ENCODE results near the gene LEFTY2.

The LEFTY2 gene

DNA sequence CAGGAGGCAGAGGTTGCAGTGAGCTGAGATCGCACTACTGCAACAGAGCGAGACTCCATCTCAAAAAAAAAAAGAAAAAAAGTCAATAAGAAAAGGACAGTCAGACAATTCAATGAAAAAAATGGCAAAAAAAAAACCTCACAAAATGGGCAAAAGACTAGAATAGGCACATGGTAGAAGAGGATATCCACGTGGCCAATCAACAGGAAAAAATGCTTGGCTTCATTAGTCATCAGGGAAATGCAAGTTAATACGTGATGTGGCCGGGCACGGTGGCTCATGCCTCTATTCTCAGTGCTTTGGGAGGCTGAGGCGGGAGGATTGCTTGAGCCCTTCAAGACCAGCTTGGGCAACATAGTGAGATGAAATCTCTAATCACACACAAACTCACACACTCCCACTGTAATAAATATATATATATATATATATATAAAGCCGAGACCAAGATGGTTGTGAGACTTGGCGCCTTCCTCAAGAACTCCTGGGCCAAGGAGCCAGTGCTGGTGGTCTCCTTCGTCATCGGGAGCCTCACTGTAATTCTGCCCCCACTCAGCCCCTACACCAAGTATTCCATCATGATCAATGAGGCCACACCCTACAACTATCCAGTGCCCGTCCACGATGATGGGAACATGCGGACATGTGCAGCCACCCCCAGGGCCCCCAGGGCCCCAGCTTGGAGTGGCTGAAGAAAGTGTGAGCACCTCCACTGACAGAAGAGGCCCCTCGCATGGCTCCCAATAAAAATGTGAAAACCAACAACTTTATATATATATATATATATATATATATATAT, 22.9 kb upstream of the LEFTY2 start:
- TF ChIP-seq, protein P1, sequence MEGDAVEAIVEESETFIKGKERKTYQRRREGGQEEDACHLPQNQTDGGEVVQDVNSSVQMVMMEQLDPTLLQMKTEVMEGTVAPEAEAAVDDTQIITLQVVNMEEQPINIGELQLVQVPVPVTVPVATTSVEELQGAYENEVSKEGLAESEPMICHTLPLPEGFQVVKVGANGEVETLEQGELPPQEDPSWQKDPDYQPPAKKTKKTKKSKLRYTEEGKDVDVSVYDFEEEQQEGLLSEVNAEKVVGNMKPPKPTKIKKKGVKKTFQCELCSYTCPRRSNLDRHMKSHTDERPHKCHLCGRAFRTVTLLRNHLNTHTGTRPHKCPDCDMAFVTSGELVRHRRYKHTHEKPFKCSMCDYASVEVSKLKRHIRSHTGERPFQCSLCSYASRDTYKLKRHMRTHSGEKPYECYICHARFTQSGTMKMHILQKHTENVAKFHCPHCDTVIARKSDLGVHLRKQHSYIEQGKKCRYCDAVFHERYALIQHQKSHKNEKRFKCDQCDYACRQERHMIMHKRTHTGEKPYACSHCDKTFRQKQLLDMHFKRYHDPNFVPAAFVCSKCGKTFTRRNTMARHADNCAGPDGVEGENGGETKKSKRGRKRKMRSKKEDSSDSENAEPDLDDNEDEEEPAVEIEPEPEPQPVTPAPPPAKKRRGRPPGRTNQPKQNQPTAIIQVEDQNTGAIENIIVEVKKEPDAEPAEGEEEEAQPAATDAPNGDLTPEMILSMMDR (IDR thresholded peaks at IDR 0.05; ENCODE audit: control insufficient read depth, insufficient read depth, low read depth, low read length, missing control alignments): no peak
- H3K4me3 ChIP-seq (ENCODE audit: control insufficient read depth, low read depth, low read length): no peak overlapping the region
- no peak for DNase-seq (ENCODE audit: low read depth)

DNA sequence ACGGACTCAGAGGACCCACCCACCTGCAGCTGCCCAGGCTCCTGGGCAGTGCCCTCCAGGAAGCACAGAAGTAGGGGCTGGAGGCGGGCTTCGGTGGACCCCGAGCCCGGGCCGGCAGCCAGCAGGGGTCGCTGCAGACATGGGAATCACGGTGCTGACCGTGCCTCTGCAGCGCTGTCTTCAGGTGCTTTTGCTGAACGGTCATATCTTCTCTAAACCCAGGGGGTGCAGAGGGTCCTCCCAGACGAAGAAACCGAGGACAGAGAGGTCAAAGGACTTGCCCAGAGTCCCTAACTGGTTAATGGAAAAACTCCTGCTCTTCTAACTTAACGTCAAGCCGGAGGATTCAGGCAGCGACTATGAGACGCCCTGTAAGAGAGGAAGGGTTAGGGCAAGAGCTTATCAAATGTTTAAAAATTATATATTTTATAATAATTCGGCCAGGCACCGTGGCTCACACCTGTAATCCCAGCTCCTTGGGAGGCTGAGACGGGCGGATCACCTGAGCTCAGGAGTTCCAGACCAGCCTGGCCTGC, 21.5 kb upstream of the LEFTY2 start:
- TF ChIP-seq, protein P1 (IDR thresholded peaks at IDR 0.05; ENCODE audit: control insufficient read depth, insufficient read depth, low read depth, low read length, missing control alignments): peak; percentile 59
- H3K4me3 ChIP-seq (ENCODE audit: control insufficient read depth, low read depth, low read length): no peak overlapping the region
- DNase-seq (ENCODE audit: low read depth): no peak

DNA sequence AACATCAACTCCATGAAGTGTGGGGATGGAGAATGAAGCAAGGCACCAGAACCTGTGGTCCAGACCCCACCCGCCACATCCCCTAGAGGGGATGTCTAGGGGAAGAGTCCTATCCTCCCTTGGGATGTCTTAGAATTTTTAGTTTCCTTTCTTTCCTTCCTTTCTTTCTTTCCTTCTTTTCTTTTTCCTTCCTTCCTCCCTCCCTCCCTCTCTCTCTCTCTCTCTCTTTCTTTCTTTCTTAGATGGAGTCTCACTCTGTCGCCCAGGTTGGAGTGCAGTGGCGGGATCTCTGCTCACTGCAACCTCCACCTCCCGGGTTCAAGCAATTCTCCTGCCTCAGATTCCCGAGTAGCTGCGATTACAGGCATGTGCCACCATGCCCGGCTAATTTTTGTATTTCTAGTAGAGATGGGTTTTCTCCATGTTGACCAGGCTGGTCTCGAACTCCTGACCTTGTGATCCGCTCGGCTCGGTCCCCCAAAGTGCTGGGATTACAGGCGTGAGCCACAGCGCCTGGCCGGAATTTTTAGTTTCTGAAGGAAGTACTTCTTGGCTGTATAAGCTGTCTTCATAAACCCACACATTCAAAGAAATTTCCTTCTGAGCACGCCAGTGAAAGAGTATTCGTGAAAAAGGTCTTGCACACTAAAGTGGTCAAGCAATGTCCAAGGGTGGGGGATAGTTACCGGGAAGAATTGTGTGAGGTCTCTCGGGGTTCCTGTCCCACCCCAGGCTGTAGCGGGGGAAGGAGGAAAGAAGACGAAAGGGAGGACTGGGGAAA, 20.8 kb upstream of the LEFTY2 start:
- TF ChIP-seq, protein P1 (IDR thresholded peaks at IDR 0.05; ENCODE audit: control insufficient read depth, insufficient read depth, low read depth, low read length, missing control alignments): no peak
- DNase-seq (ENCODE audit: low read depth): no peak
- no peak overlapping the region for H3K4me3 ChIP-seq (ENCODE audit: control insufficient read depth, low read depth, low read length)

DNA sequence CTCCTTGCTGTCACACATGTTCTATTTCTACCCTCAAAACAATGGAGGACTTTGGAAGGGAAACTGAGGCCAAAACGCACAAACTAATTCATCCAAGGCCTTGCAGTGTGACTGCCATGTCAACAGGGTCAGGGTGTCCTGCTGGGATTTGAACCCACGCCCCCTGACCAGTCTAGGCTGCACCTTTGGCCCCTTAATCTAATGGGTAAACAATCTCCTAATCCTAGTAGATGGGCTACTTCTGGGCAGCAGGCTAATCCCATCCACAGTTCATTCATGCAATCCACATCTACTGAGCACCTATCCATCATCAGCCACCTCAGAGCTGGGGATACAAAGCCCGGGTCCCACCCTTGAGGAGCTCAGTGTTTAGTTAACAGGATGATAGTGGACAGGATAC, 17.0 kb upstream of the LEFTY2 start:
- TF ChIP-seq, protein P1 (IDR thresholded peaks at IDR 0.05; ENCODE audit: control insufficient read depth, insufficient read depth, low read depth, low read length, missing control alignments): no peak
- H3K4me3 ChIP-seq (ENCODE audit: control insufficient read depth, low read depth, low read length): no peak overlapping the region
- DNase-seq (ENCODE audit: low read depth): no peak

DNA sequence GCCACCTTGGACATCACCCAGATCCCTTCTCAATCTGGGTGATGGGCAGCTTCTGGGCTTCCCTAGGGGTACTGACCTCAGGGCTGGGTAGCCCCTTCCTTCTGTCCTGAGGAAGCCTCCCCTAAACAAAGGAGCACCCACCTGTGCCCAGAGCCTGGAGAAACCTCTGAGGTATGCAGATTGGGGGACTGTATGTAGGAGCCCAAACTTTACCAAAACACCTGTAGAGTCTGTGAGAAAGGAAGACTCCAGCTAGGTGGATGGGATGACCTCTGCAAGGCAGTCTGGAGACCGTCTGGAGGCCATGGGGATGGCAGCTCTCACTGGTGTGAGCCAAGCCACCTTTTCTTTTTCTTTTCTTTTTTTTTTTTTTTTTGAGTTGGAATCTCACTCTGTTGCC, 13.7 kb upstream of the LEFTY2 start:
- no peak overlapping the region for H3K4me3 ChIP-seq (ENCODE audit: control insufficient read depth, low read depth, low read length)
- DNase-seq (ENCODE audit: low read depth): no peak
- TF ChIP-seq, protein P1 (IDR thresholded peaks at IDR 0.05; ENCODE audit: control insufficient read depth, insufficient read depth, low read depth, low read length, missing control alignments): no peak

DNA sequence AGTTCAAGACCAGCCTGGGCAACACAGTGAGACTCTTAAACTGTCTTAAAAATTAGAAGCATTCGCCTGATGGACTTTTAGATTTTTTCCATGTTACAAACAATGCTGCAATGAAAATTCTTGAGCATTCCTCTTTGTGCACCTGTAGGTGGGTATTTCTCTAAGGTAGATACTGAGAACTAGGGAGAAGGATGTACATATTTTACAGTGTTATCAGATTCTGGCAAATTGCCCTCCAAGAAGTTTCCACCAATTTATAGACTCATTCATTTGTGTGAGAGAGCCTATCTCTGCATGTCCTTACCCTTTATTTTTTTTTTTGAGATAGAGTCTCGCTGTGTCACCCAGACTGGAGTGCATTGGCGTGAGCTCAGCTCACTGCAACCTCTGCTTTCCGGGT, 12.3 kb upstream of the LEFTY2 start:
- no peak overlapping the region for H3K4me3 ChIP-seq (ENCODE audit: control insufficient read depth, low read depth, low read length)
- TF ChIP-seq, protein P1 (IDR thresholded peaks at IDR 0.05; ENCODE audit: control insufficient read depth, insufficient read depth, low read depth, low read length, missing control alignments): no peak
- DNase-seq (ENCODE audit: low read depth): no peak
